Posterior cingulate gyrus (tissue), 11 donors: ENCODE measurements around the gene SYNDIG1L.
"Not testable (repeated sequence)": the region's sequence is repeated elsewhere in the genome, so short reads cannot be mapped to it uniquely, and the experiment has no call there.

Source experiments
- DNase-seq, 10 donors: peaks; one replicate each; pipeline versions ENCODE4 v3.0.0 to v3.0.0-alpha.2; 2020 to 2021; ENCODE audit warnings: mixed read lengths in 3 of 10
- intact Hi-C: fragments of 100-400 bp; cut with DNase I; formaldehyde crosslinking; loops from one replicate; pipeline ENCODE4 v1.15.1; 2023

The SYNDIG1L gene

GRCh38 chr14:74404435-74404834 lies 21.6 kb downstream of the SYNDIG1L start:
- intact Hi-C loops = no loop called here
- no peak for DNase-seq

GRCh38 chr14:74403619-74404417 lies 22.2 kb downstream of the SYNDIG1L start:
- intact Hi-C loops = no loop called here
- DNase-seq = no peak

DNA sequence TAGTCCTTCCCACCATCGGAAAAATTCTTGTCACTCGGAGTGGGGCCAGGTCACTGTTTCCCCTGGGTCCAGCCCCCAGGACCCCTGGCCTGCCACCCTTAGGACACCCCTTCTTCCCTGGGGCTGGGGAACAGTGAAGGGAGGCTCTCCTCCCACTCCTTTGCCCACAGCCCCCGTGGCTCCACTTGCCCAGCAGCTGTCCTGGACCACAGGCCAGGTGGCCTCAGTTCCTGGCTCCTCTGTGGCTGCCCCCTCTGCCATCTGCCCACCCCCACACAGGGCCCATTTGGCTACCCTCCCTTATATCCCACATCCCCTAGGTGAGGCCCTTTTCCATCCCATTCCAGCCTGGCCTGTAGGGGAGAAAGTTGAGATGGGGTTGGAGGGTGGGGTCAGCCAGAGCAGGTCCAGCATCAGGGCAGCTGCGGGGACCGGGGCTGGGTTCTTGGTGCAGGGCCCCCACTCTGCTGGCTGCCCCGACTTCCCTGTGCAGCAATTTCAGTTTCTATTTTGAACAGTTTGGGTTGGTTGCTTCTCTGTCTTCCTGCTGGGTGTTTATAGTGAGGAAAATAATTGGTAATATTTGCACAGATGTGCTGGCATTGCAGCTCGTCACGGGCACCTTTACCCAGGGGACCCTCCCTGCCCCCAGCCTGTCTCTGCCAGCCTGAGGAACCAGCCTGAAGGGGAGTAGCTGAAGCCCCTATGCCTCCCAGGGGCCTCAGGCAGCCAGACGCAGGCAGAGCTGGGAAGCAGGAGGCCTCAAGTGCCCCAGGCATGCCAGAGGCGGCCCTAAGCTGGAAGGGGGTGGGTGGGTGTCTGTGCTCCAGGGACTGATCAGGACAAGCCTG lies 23.4 kb downstream of the SYNDIG1L start:
- DNase-seq = no peak
- intact Hi-C loops = no loop called here

- no peak for DNase-seq
- intact Hi-C loops = no loop called here
Observed at GRCh38 chr14:74401504-74402241, 24.3 kb downstream of the SYNDIG1L start.

DNA sequence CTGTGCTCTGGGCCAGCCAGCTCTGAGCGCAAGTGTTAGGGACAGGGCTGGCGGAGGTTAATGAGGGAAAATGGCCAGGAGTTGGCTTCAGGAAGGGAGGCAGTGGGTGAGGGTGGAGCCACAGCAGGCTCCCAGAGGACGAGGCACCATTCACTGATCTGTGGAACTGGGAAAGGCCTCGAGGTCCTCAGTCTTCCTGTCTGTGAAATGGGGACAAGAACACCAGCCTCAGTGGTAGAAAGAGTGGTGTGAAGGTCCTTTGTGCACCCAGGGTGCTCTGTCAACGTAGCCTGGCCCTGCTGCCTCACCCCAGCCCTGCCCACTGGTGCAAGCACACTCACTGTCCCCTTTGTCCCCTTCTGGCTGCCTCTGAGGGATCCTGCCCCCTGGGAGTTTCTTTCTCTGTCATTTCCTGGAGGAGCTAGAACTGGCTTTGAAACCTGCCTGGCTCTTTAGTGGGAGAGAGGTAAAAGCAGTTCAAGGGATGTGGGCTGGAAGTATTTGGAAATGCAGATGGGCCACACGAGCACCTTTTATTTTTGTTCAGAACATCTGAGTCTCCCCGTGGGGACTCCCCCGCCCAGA lies 25.0 kb downstream of the SYNDIG1L start:
- DNase-seq = no peak
- intact Hi-C loops = no loop called here

- intact Hi-C loops = no loop called here
- no peak for DNase-seq
Observed at GRCh38 chr14:74400031-74400685, 25.9 kb downstream of the SYNDIG1L start.

- intact Hi-C loops = no loop called here
- no peak for DNase-seq
Observed at GRCh38 chr14:74395094-74395493, 30.9 kb downstream of the SYNDIG1L start.

GRCh38 chr14:74394549-74394948 lies 31.5 kb downstream of the SYNDIG1L start:
- DNase-seq = peak in 1 of 10 donors; percentile 43
- intact Hi-C loops = no loop called here

DNA sequence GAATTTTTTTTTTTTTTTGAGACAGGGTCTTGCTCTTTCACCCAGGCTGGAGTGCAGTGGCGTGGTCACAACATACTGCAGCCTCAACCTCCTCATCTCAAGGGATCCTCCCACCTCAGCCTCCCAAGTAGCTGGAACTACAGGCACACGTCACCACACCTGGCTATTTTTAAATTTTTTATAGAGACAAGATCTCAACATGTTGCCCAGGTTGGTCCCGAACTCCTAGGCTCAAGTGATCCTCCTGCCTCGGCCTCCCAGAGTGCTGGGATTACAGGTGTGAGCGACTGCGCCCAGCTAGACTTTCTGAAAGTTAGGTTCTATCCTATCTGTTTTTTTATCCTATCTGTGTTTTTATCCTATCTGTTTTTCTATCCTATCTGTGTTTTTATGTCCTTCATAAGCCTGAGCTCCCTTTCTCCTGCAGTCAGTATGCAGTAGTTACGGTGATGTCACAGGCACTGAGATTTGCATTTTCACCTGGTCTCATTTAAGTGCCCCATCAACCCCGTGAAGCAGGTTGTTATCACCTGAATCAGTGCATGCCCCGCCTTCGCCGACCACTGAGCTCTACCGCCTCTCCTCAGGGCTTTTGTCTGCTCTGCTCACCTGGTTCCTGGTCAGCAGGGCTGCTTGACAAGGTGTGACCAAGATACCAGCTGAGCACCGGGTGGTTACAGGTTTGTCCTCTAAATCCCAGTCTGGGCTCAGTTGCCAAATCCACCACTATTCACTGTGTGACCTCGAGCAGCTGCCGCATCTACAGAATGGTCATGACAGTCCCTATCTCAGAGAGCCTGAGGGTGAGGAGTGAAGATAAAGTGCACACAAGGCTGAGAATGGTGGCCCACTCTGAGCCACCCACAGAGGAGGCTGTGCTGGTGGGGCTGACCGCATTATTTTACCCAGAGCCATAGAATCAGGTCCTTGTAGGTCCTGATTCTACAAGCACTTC lies 33.1 kb downstream of the SYNDIG1L start:
- intact Hi-C loops = no loop called here
- DNase-seq = peak in 2 of 10 donors; percentile 53

- no peak for DNase-seq
- intact Hi-C loops = no loop called here
Observed at GRCh38 chr14:74391479-74391878, 34.5 kb downstream of the SYNDIG1L start.

DNA sequence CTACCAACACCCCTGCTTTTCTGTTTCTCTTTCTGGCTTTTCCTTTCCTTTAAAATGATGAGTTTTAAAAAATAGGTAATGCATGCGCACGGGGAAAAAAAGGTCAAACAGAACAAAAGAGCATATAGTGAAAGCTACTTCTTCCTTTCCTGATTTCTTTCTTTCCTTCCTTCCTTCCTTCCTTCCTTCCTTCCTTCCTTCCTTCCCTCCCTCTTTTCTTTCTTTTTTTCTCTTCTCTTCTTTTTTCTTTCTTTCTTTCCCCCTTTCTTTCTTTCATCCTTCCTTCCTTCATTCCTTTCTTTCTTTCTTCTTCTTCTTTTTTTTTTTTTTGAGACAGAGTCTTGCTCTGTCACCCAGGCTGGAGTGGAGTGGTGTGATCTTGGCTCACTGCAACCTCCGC lies 35.5 kb downstream of the SYNDIG1L start:
- intact Hi-C loops, DNase-seq: not testable (repeated sequence)

GRCh38 chr14:74389980-74390379 lies 36.0 kb downstream of the SYNDIG1L start:
- intact Hi-C loops = no loop called here
- peak in 1 of 10 donors; percentile 49 for DNase-seq

- intact Hi-C loops = no loop called here
- DNase-seq = no peak
Observed at GRCh38 chr14:74382231-74382630, 43.8 kb downstream of the SYNDIG1L start.

GRCh38 chr14:74381571-74381970 lies 44.4 kb downstream of the SYNDIG1L start:
- DNase-seq, intact Hi-C loops: not testable (repeated sequence)

DNA sequence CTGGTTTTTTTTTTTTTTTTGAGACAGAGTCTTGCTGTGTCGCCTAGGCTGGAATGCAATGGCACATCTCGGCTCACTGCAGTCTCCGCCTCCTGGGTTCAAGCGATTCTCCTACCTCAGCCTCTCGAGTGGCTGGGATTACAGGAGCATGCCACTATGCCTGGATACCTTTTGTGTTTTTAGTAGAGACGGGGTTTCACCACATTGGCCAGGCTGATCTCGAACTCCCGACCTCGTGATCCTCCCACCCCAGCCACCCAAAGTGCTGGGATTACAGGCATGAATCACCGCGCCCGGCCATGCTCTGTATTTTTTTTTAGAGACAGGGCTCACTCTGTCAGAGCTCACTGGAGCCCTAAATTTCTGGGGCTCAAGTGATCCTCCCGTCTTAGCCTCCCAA lies 45.2 kb downstream of the SYNDIG1L start:
- intact Hi-C loops = no loop called here
- DNase-seq = peak in 1 of 10 donors; percentile 8

DNA sequence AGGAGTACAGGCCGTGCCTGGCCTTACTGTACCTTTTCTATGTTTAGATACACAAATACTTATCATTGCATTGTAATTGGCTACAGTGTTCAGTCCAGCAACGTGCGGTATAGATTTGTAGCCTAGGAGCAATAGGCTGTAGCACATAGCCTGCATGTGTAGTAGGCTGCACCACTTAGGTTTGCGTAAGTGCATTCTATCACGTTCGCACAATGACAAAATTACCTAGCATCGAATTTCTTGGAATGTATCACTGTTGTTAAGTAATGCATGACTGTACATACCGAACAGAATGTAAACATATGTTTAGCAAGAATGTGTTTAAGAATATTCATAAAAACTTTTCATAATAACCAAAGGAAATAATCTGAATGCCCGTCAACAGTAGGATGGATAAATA lies 45.8 kb downstream of the SYNDIG1L start:
- no peak for DNase-seq
- intact Hi-C loops = no loop called here

DNA sequence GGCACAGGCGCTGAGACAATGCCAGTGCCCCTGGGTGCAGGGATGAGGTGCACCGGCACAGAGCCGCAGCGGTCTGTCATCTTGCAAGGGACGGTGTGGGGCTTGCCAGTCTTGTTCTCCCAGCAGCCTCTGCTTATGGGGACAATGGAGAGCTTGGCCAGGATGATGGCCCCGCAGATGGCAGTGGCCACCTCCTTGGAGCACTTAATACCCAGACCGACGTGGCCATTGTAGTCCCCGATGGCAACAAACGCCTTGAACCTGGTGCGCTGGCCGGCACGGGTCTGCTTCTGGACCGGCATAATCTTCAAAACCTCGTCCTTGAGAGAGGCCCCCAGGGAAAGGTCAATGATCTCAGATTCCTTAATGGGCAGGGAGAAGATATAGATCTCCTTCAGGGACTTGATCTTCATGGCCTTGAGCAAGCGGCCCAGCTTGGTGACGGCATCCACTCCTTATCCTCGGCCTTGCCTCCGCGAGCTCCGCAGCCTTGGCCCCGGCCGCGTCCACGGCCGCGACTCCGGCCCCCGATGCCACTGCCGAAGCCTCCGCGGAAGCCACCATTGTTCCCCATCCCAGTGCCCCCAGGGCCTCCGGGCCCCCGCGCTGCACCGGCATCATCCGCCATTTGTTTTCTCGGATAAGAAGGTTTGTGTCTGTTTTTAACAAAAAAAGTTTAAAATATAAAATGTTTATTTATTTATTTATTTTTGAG lies 47.9 kb downstream of the SYNDIG1L start:
- no peak for DNase-seq
- intact Hi-C loops = no loop called here

GRCh38 chr14:74368441-74368840 lies 57.6 kb downstream of the SYNDIG1L start:
- no peak for DNase-seq
- intact Hi-C loops = no loop called here
